HCT116 (cell line): ENCODE data around the gene FSCN2. TPM values are rescaled to one million over a fixed set of nuclear protein-coding genes. Genes with fewer than 3 reads are reported as not detected.

Source experiments
- ATAC-seq: fragments of 200-7000 bp; cut with Tn5 transposase; 2 replicates; pipeline ENCODE4 v1.9.1; 2020; ENCODE audit warnings: mild to moderate bottlenecking, moderate library complexity
- BruUV-seq: library from RNA; stranded (reverse); fragments of 400-500 nt; replicated peaks from 2 replicates; lab custom pipeline; 2021; lab: Mats Ljungman, UMichigan
- CTCF ChIA-PET: fragments of 300-600 bp; sonication (Branson Sonifier 250); formaldehyde crosslinking; loops from one replicate; lab custom pipeline; 2021; ENCODE audit warnings: antibody characterized with exemption; lab: Charles Lee
- POLR2A ChIA-PET: fragments of 300-600, 350-600 bp; sonication (Branson Sonifier 250); formaldehyde crosslinking; loops from one replicate; lab custom pipeline; 2021; ENCODE audit warnings: antibody characterized with exemption; lab: Charles Lee
- RAD21 ChIA-PET, 2 experiments: fragments of 300-600 bp; sonication (Branson Sonifier 250); formaldehyde crosslinking; loops; one replicate each; lab custom pipeline; 2023; ENCODE audit warnings: low total read pairs in 2 of 2; ENCODE audit not compliant: uncharacterized antibody in 2 of 2, unreplicated experiment in 2 of 2, low non-redundant PET in 1 of 2; lab: Charles Lee
- DNase-seq: peaks from one replicate; pipeline ENCODE4 v3.0.0-alpha.2; 2010; ENCODE audit warnings: low read depth, low spot score
- H2AFZ ChIP-seq: fragments of 200-600 bp; shearing (Covaris generic), sonication (generic); 2 replicates; pipeline ENCODE4 v1.6.1; 2017; ENCODE audit warnings: low read depth, mixed run types, mixed read lengths, antibody characterized with exemption, low read length; ENCODE audit not compliant: poor library complexity, severe bottlenecking
- H3K27ac ChIP-seq: 2 replicates; pipeline ENCODE4 v1.5.1; 2012; ENCODE audit warnings: low read depth, low read length
- H3K27me3 ChIP-seq: fragments of 200-600 bp; sonication (generic); 2 replicates; pipeline ENCODE4 v1.6.1; 2016; ENCODE audit warnings: mixed run types, low read length, mixed read lengths; ENCODE audit not compliant: insufficient read depth
- H3K36me3 ChIP-seq, 2 experiments: fragments of 200-500 bp in 1 of 2; fragments of 200-600 bp in 1 of 2; sonication (Bioruptor generic) in 1 of 2; sonication (generic) in 1 of 2; 2 replicates each; pipeline versions ENCODE4 v1.5.1 to v1.6.1; 2014 to 2016; ENCODE audit warnings: low read length in 2 of 2, inconsistent platforms in 1 of 2, mixed read lengths in 1 of 2, mixed run types in 1 of 2; ENCODE audit not compliant: insufficient read depth in 2 of 2, control insufficient read depth in 1 of 2
- H3K4me1 ChIP-seq, 2 experiments: fragments of 200-600 bp in 1 of 2; sonication (generic) in 1 of 2; 2 replicates each; pipeline versions ENCODE4 v1.5.1 to v1.6.1; 2012 to 2017; ENCODE audit warnings: low read length in 2 of 2, inconsistent platforms in 1 of 2, mild to moderate bottlenecking in 1 of 2, mixed read lengths in 1 of 2, mixed run types in 1 of 2, moderate library complexity in 1 of 2; ENCODE audit not compliant: insufficient read depth in 2 of 2, control insufficient read depth in 1 of 2
- H3K4me2 ChIP-seq: fragments of 200-600 bp; sonication (generic); 2 replicates; pipeline ENCODE4 v1.6.1; 2017; ENCODE audit warnings: mixed run types, low read length, mixed read lengths
- H3K4me3 ChIP-seq, 2 experiments: fragments of 200-600 bp in 1 of 2; sonication (generic) in 1 of 2; replicated peaks in 1 of 2; 2 replicates each; pipeline ENCODE4 v1.5.1; 2011 to 2016; ENCODE audit warnings: low read length in 2 of 2, control low read depth in 1 of 2, low read depth in 1 of 2, mild to moderate bottlenecking in 1 of 2, mixed read lengths in 1 of 2, mixed run types in 1 of 2
- H3K79me2 ChIP-seq: fragments of 200-600 bp; sonication (generic); 2 replicates; pipeline ENCODE4 v1.6.1; 2017; ENCODE audit warnings: mild to moderate bottlenecking, mixed run types, low read length, moderate library complexity, mixed read lengths; ENCODE audit not compliant: insufficient read depth
- H3K9ac ChIP-seq: fragments of 200-600 bp; sonication (generic); 2 replicates; pipeline ENCODE4 v1.6.1; 2016; ENCODE audit warnings: low read length, mixed read lengths
- H3K9me2 ChIP-seq: fragments of 200-600 bp; sonication (generic), shearing (Covaris generic); 2 replicates; pipeline ENCODE4 v1.6.1; 2017; ENCODE audit warnings: mixed run types, mild to moderate bottlenecking, moderate library complexity; ENCODE audit not compliant: insufficient read depth
- H3K9me3 ChIP-seq, 2 experiments: fragments of 200-500 bp in 1 of 2; fragments of 200-600 bp in 1 of 2; sonication (Bioruptor generic) in 1 of 2; sonication (generic) in 1 of 2; 2 replicates each; pipeline ENCODE4 v1.6.1; 2014 to 2017; ENCODE audit warnings: low read length in 2 of 2, mixed read lengths in 2 of 2, inconsistent platforms in 1 of 2, low read depth in 1 of 2, mild to moderate bottlenecking in 1 of 2, mixed run types in 1 of 2, moderate library complexity in 1 of 2; ENCODE audit not compliant: control insufficient read depth in 1 of 2, insufficient read depth in 1 of 2
- H4K20me1 ChIP-seq: fragments of 200-600 bp; sonication (generic), shearing (Covaris generic); 2 replicates; pipeline ENCODE4 v1.6.1; 2017; ENCODE audit warnings: mixed run types, mild to moderate bottlenecking, moderate library complexity; ENCODE audit not compliant: insufficient read depth
- CEBPB ChIP-seq: IDR thresholded peaks from 2 replicates; pipeline ENCODE4 v1.6.1; 2012; ENCODE audit warnings: low read depth
- FOSL1 ChIP-seq: IDR thresholded peaks from 2 replicates; pipeline ENCODE4 v1.6.1; 2012; ENCODE audit warnings: low read depth
- SIN3A ChIP-seq: IDR thresholded peaks from 2 replicates; pipeline ENCODE4 v1.6.1; 2012; ENCODE audit warnings: low read depth
- intact Hi-C: fragments of 100-400 bp; cut with micrococcal nuclease; formaldehyde crosslinking; loops from 2 replicates; pipeline ENCODE4 v1.10.0; 2022
- total RNA-seq: library from RNA; stranded (reverse); gene quantifications from one replicate; pipeline ENCODE4 v1.2.1, GENCODE V29; 2021; ENCODE audit not compliant: unreplicated experiment
- TF ChIP-seq, protein P1 (sequence below): IDR thresholded peaks from 2 replicates; pipeline ENCODE4 v1.6.1; 2012

The FSCN2 gene
- total RNA-seq, 1 experiment from 2014 or later = 10.1 TPM

DNA sequence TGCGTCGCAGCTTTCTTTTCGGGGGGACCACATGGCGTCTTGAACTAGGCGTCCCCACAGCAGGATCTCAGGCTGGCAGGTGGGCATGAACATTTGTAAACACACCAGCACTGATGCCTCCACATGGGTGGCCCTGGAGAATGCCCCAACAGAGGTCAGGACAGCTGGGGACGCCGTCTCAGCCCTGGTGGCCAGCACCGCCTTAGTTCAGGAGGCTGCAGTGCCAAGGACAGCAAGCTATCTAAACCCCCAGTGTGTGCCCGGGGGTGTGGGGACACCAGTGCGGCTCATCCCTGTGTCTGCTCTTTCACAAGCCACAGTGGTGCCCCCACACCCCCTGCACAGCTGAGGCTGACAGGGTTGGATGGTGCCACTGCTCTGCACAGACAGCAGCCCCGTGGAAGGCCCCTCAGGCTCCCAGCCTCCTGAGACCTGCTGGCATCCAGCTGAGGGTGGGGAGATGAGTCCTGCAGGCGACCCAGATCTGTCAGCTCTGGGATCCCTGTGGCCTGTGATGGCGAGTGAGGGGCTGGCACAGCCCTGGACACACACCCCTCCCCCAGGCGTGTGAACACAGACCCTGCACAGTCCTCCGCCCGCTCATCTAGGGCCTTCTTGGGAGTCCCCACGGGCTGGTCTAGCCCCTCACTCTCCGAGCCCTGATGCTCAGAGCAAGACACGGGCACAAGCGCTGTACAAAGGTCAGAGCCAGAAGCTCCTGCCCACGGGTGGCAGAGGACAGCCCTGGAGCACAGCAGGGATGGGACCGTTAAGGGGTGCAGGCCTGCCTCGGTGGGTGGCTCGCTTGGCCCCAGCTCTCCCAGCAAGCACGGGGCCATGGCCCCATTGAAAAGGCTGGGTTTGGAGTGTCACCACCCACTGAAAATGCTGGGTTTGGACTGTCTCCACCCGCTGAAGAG is 10.7 kb downstream of the FSCN2 start:
- no peaks in the 10 kb centered on the region for H4K20me1 ChIP-seq

DNA sequence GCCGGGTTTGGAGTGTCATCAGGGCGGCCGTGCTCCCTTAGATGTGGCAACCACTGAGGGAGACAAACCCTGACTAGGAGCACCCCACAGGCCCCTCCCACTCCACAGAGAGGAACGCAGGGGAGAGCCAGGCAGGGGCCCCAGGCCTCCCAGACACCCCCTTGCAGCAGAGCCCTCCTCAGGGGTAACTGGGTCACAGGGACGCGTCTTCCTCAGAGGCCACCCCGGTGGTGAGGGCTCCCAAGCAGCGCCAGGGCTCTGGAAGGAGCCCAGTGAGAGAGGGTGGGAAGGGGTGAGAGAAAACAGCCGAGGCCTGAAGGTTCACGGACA is 11.4 kb downstream of the FSCN2 start:
- ChIA-PET POLR2A (interaction anchor here (1.1 to 1.5 kb wide), 2 partner anchors 13 to 30 kb away, joined by 3 to 7 read pairs; partner anchors contain the start of gene FAAP100), CTCF (no interaction called here), RAD21 (no interaction called here)
- Histone ChIP-seq H2AFZ (no peak overlapping the region), H3K9me2 (no peaks in the 10 kb centered on the region), H3K27me3 (no peaks in the 10 kb centered on the region), H3K79me2 (no peaks in the 10 kb centered on the region), H3K4me3 (no peak overlapping the region), H3K27ac (no peak overlapping the region), H3K9me3 (no peaks in the 10 kb centered on the region), H3K9ac (no peak overlapping the region), H4K20me1 (no peaks in the 10 kb centered on the region), H3K4me1 (peaks cover 0 to 7% of the 10 kb centered on the region in 2 experiments; a peak in 1 of 4 replicates), H3K36me3 (peaks cover 4 to 18% of the 10 kb centered on the region in 2 experiments), H3K4me2 (no peak overlapping the region)
- ATAC-seq (no peak), DNase-seq (no peak)
- TF ChIP-seq CEBPB (no peak), SIN3A (peak; percentile 0; the same call in 1 of the 2 replicates)
- intact Hi-C loops = loop anchor here (5.0 kb wide), 1 partner anchor 167 kb away; no protein-coding TSS in a partner anchor
- no TSS peak for BruUV-seq

More for the DNA sequence above, 10.7 kb downstream of the FSCN2 start:
- ATAC-seq = no peak
- Histone ChIP-seq H3K9me3 (no peaks in the 10 kb centered on the region), H3K4me1 (peaks cover 3 to 7% of the 10 kb centered on the region in 2 experiments; a peak in 2 of 4 replicates)
- TF ChIP-seq, protein P1, sequence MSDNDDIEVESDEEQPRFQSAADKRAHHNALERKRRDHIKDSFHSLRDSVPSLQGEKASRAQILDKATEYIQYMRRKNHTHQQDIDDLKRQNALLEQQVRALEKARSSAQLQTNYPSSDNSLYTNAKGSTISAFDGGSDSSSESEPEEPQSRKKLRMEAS = 0 out of 2 replicates have a peak, but pooled peaks have one; percentile 5
- peak; percentile 48; the same call in 1 of the 2 replicates for TF ChIP-seq SIN3A
- TF ChIP-seq FOSL1 = no peak
- TF ChIP-seq, all 23 proteins: peak for 2
- H3K9ac ChIP-seq = no peak overlapping the region
- CTCF ChIA-PET = interaction anchor here (1.2 kb wide), 1 partner anchor 54 kb away, joined by 5 read pairs; no protein-coding TSS in a partner anchor
- DNase-seq = no peak
- H3K27me3 ChIP-seq = no peaks in the 10 kb centered on the region
- H3K36me3 ChIP-seq = peaks cover 4 to 16% of the 10 kb centered on the region in 2 experiments
- H3K4me2 ChIP-seq = no peak overlapping the region
- H3K79me2 ChIP-seq = no peaks in the 10 kb centered on the region
- H3K27ac ChIP-seq = no peak overlapping the region
- no peak overlapping the region for H2AFZ ChIP-seq
- intact Hi-C loops = loop anchor here (5.0 kb wide), 1 partner anchor 167 kb away; no protein-coding TSS in a partner anchor
- RAD21 ChIA-PET = interaction anchor here in 1 of 2 experiments (1.4 kb wide), 1 partner anchor 20 kb away, joined by 3 read pairs; no protein-coding TSS in a partner anchor
- POLR2A ChIA-PET = interaction anchor here (0.9 to 1.5 kb wide), 4 partner anchors 11 to 30 kb away, joined by 3 to 7 read pairs (median 3); partner anchors contain the start of genes FAAP100 and FSCN2
- no TSS peak for BruUV-seq
- H3K4me3 ChIP-seq = no peak overlapping the region
- no peaks in the 10 kb centered on the region for H3K9me2 ChIP-seq
